Fibroblast of upper back skin (primary cell): ENCODE data around the gene GTF2F2.

ENCODE experiments used
- DNase-seq: peaks from one replicate; pipeline ENCODE4 v3.0.0-alpha.2; 2013

Gene GTF2F2

DNA sequence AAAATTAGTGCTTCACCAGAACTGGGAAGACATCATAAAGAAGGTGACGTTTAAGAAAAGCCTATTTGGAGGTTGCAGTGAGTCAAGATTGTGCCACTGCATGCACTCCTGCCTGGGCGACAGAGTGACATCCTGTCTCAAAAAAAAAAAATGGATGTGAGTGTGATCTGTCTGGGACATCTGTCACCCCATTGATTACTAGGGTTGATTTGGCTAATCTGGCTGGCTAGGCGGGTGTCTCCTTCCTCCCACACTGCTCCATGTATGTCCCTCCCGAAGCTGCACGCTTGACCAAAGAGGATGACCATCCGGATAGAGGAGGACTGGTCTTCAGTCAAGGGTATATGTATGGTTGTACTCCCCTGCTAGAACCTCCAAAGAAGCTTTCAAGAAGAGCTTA lies 2.6 kb downstream of the GTF2F2 start:
- no peak for DNase-seq

DNA sequence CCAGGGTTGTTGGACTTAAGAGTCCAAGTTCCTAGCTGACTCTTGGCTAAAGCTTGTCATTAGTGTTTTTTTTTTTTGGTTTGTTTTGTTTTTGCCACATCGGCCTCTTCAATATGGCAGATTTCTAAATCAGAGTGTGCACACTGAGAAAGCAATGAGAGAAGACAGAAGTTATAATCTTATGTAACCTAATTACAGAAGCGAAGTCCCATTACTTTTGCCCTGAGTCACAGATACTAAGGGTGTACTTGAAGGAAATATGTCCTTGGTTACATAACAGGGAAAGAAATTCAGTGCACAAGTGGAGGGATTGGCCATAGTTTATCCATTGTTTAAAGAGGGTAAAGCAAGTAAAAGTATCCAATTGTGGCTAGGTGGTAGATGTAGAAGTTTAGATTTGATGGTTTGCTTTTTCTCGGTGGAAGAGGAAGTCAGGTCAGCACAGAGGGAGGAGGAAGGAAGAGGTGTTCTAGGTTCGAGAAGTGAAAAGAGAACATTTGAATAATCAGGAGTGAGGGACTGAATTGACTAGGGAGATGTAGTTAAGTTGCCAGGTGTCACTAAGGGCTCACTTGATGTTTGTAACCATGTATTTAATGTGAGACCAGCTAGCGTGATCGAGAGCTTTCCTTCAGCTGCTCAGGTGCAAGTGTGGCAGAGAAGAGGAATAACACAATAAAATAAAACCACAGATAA lies 12.2 kb downstream of the GTF2F2 start:
- no peak for DNase-seq

DNA sequence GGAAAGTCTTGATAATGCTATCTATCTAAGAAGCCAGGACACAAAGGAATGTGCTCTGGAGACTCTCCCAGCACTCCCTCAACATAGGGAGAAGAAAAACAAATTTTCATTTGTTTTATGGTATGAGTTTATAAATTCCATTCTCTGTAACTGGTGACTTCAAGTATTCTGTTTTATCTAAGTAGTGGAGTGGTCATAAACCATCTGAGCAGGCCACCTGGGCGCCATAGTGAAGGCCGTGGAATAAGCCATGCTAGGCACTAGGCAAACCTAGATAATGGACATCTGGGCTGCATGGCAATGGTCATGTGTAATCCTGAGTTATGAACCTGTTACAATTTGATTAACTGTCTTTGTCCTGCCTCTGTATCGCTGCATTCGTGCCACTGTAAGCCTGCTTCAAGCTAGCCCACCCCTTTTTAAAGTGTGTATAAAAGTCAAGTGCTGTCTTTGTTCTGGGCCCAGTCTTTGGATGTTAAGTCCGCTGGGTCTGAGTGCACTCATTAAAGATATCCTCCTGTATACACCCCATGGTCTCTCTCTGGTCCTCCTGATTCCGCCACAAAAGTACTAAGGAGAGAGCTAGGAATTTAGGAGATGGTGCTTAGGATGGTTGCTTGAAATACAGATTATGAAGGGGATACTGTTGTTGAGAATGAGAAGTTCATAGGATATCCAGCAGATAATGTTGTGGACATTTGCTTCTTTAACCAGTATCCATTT lies 13.2 kb downstream of the GTF2F2 start:
- no peak for DNase-seq

DNA sequence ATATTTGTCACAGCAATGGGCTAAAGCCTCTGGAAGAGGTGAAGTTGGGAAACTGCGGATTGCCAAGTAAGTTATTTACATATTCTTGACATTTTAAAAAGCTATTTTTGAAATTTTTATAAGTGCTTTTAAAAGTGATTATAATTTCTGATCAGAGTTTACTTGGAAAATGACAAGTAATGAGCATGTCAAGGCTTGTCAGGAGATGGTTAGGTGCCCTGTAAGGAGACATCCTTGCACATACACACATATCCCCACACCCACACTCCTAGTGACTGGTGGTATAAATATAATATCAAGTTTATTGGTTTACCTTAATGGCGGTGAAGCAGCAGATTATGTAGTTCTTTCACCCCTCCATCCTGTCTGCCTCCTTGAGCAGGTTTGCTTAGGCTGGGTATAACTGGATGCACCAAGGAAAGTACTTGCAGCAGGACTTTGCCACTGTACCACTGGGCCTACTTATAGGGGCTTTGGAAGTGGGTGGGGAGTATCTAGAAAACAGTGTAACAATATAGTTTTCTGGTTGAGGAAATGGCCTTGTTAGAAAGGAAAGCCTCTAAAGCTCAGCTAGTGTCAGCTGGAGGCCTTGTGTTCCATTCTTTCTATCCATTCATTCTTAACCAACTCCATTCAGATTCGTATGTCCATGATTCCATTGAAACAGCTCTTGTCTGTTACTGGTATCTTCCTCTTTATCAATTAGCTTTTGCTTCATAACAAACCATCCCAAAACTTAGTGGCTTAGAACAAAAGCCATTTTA lies 16.6 kb downstream of the GTF2F2 start:
- DNase-seq = no peak

DNA sequence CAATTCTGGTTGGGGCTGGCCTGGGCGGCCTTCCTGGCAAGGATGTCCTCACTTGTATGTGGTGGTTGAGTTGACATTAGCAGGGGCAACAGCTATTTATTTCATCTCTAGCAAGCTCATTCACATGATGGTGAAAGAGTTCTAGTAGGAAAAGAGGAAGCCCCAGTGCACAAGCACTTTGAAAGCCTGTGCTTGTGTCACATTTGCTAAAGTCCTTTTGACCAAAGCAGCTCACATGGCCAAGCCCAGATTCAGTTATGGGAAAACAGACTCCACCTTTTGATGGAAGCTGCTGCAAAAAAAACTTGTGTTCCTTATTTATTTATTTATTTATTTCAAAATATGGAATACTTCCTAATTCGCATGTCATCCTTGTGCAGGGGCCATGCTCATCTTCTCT lies 17.2 kb downstream of the GTF2F2 start:
- DNase-seq = no peak

DNA sequence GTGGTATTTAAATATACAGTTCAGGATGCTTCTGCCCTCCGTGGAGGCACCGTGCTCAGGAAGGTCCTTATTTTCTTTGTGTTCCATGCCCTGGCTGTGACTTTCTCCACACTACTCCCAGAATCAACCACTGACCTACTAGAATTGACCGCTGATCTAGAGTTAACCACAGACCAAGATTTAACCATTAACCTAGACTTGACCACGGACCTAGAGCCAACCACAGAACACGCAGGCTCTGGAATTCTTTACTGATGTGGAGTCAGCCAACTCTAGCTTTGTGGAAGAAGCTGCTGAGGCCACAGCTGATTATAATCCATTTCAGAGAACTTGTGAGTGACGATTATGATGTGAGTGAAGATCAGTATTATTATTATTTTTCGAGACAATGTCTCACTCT lies 18.0 kb downstream of the GTF2F2 start:
- no peak for DNase-seq

DNA sequence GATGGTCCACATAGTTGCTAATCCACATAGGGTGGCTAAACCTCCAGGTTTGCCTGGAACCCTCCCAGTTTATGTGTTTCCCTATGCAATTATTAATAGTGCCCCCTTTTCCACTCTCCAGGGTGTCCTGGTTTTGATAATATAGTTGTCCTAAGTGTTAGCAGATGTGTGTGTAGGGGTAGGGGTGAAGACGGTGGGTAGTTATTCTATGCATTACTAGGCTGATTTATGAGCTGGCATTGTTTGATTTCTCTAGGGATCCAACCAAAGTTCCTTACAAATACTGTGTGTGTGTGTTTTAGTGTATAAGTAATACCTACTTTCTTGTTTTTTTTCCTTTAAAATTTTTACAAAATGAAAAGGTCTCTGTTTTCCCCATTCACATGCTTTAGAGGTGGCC lies 21.1 kb downstream of the GTF2F2 start:
- DNase-seq = peak; percentile 20

DNA sequence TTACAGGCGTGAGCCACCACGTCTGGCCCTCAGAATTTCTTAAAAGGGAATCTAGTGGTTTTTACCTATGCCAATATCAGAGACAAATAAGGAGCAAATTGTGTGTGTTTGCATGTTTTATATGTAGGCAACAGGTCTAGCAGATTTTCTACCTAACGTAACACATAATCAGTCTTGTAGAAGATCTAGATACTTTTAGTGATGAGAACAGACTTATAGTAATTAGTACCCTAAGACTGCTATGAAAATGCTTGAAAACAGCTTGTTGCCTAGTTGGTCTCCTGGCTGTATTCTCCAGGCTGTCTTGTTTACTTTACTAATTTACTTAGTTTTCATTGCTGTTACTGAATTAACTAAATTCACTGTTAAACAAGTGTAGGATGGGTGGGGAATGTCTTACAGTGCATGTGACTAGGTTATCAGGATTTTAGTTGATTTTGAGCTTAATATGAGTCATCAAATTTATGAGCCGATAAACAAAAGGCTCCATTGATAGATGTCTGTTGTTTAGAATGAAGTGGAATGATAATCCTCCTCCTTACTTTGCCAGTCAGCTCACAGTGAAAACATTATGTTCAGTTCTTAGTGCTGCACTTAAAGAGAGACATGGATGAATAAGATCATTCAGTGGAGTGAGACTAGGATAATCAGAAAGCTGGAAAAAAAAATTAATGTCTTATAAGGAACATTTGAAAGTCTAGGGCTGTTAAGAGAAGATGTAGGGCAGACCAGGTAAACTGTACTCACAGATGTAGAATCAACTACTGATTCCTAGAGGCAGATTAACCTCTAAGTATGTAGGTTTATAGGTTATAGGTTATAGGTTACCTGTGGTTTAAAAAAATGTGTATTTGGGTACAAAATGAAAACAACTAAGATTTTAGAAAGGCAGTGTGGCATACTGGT lies 22.4 kb downstream of the GTF2F2 start:
- DNase-seq = no peak

DNA sequence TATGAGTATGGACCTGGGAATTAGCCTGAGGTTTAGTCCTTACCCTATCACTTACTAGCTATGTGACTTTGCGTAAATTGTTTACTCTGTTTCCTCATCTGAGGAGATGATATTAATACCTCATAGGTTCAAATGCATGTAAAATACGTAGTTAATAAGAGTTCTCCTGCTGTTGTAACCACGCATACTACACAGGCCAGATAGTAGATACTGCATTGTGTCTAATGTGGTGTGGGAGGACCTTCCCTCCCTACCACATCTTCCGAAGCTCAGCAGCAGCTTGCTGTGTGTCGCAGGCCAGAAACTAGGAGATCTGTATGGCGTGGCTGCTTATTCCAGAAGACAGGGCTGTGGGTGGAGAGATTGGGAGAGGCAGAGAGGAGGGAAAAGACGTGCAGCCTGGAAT lies 23.0 kb downstream of the GTF2F2 start:
- DNase-seq = no peak

DNA sequence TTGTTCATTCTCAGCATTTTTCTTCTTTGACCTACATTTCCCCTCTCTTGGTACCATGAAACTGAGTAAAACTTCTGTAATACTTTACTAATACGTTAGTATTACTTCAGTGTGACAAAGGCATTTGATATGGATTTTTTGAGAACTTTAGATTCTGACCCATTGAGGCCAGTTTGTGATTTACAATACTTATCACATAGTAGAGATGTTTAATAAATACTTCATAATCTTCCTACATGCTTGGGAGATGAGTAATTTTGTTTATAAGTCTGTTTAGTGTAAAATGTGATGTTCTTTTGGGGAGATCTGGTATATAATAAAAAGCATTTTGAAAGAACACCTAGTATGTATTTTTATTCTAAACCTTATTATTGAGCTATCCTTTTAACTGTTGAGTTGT lies 29.7 kb downstream of the GTF2F2 start:
- no peak for DNase-seq

DNA sequence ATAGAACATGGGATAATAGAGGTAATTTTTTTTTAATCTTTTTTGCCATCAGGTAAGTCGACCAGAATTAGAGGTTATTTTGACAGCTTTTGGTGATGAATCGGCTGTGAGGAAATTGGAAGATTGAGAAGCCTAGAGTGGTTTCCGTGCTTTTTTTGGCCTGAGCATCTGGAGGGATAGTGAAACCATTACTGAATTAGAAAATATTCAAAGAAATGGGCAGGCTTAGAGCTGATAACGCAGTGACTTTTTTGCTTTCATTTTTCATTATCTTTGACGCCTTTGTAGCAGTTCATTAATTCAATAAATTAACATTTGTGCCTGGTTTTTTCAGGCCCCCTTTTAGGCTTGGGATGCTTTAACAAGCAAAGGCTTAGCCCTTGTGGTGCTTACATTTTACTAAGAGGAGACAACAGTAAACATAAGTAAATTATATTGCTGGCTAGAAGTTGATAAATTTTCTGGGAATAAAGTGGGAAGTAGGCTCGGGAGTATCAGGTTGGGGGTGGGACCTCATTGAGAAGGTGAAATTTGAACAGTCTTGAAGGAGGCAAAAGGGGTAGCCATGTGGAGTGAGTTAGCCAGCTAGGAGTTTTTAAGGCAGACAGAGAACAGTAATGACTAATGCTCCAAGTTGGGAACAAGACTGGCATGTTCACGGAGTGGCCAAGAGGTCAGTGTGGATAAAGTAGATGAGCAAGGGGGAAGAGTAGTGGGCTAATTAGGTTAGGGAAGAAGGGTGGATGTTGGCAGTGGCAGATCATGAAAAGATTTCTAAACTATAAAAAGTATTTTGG lies 36.5 kb downstream of the GTF2F2 start:
- DNase-seq = no peak

DNA sequence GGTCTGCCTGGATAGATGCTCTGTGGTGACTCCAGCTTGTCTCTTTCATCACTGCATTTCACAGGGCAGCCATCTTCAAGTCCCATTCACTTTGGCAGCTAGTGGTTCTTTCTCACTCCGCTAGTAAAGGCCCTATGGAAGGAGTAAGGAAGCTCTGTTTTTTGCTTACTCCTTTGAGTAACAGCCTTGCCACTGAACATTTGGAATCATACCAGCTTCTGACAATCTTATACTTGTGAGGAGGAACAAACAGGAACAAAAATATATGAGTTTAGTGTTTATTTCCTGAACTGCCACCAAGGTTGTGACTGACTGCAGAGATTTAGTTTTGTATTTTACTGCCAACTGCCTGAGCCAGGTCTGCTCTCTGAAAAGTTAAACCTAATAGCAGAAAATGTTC lies 41.9 kb downstream of the GTF2F2 start:
- peak; percentile 13 for DNase-seq

DNA sequence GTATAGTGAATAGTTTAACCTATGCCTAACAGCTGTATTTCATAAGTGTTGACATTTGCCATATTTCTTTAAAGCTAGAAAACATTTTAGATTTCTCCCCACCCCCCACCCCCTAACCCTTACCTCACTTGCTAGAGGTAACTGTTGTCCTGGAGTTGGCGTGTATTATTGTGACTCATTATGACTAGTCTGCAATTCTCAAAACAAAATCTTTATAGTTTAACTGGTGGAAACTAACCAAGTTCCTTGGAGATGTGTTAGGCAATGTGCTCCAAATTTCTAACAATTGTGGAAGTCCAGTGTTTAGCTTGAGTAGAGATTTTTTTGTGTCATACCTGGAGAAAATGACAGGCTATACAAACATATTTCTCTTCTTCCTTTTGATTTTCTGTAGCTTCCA lies 42.5 kb downstream of the GTF2F2 start:
- DNase-seq = peak; percentile 89

DNA sequence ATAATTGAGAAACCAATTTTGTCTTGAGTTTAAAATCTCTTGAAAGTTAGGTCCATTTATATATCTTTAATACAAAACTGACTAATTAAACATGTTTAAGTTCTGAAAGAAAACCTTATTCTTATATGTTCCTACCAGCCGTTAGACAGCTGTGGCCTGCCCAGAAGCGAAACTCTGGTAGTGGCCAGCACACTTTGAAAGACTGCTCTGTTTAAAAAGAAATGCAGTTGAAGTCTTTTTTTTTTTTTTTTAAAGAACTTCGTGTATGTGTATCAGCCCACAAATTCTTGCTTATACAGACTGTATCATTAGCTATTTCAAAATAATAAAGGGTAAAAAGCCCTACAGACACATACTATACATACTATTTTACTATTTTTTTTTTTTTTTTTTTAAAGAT lies 46.5 kb downstream of the GTF2F2 start:
- no peak for DNase-seq

DNA sequence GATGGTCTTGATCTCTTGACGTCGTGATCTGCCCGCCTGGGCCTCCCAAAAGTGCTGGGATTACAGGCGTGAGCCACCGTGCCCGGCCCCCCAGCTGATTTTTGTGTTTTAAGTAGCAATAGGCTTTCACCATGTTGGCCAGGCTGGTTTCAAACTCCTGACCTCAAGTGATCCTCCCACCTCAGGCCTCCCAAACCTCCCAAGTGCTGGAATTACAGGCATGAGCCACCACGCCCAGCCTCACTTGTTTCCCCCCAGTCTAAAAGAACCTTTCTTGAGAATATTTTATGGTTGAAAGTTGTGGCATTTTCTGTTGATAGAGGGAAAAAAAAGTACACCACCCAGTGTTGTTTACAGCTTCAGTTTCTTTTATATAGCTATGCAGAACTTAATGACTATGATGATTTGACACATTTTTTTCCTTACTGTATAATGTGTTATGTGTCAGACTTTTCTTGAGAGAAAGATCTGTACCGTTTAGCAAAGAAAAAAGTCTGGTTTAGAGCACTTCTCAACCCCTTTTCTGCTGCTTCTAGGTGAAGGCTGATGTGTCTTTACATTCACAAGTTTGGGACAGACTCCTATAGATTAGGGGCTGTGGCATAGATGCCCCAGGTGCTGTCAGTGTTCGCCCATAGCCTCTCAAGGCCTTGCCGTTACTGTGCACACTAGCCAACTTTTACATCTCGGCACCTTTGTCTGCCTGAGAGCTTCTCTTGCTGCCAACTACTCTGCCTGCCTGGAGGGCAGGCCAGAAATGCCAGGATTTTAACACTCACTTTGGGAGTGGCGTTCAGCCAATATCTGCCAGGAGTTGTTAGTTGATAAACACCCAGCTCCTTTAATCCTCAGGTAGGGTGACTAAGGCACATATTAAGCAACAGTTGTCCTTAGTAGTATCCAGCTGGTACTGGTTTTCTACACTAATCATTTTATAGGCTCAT lies 47.6 kb downstream of the GTF2F2 start:
- DNase-seq = peak; percentile 8

DNA sequence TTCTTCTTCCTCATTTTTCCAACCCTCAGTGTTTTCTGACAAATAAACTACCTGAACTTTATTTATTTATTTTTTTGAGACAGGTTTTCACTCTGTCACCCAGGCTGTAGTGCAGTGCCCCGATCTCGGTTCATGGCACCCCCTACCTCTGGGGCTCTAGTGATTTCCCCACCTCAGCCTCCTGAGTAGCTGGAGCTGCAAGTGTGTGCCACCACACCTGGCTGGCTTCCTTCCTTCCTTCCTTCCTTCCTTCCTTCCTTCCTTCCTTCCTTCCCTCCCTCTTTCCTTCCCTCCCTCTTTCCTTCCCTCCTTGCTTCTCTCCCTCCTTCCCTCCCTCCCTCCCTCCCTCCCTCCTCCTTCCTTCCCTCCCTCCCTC lies 48.2 kb downstream of the GTF2F2 start:
- no peak for DNase-seq

DNA sequence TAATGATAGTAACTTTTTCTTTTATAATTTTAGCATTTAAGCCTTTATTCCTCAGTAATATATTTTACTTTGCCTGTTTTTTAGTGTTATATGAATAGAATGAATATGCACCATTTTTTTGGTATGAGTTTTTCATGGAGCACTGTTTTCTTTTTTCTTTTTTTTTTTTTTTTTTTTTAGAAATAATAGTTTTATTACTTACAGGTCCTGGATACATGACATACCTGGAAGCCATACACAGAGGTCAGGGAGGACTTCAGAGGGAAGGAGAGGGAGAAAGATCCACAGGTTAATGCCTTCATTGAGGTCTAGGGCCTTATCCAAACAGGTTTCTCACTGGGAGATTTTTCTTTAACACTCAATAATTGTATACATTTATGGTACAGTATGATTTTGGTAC lies 54.2 kb downstream of the GTF2F2 start:
- no peak for DNase-seq

DNA sequence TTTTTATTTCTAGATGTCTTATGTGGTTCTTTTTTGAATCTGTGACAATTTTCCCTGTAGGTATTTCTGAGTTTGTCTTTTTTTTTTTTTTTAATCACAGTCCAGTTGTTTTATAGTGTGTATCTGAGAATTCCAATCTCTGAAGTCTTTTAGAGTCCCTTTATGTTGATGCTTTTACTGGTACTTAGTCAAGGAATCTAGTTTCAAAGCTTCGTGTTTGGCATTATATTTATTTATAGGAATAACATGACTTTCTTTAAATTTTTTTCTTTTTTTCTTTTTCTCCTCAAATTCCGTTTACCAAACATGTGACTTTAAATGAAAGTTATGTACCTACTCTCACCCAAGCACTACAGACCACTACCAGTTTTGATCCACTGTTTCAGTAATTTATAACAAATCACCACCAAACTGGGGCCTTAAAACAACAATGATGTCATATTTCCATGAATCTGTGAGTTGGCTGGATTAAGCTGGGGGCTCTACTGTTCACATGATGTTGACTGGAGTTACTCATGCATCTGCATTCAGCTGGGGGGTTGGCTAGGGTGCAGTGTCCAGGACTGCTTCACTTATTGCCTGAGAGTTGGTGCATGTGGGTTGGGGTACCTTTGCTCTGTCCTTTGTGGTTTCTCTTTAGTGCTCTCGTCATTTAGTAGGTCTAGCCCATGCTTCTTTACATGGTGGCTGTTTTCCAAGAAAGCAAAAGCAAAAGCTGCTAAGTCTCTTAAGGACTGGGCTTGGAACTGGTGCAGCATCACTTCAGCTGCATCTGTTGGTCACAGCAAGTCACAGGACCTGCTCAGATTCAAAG lies 58.2 kb downstream of the GTF2F2 start:
- peak; percentile 84 for DNase-seq

DNA sequence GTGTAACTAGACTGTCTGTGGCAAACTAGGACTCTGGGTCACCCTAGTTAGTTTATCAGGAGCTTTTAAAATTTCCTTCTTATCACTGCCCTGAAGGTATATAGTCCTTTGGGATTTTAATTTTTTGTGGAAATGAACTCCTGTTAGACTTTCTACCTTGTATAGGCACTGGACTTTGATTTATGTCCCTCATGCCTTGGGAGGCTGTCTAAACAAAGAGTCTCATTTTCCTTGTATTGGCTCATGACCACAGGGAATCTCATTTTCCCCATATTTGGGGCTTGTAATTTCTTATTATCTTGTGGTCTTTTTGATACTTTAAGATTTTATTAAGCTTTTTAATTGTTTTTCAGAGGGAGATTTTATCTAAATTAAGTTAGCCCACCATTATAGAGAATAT lies 59.1 kb downstream of the GTF2F2 start:
- peak; percentile 75 for DNase-seq

DNA sequence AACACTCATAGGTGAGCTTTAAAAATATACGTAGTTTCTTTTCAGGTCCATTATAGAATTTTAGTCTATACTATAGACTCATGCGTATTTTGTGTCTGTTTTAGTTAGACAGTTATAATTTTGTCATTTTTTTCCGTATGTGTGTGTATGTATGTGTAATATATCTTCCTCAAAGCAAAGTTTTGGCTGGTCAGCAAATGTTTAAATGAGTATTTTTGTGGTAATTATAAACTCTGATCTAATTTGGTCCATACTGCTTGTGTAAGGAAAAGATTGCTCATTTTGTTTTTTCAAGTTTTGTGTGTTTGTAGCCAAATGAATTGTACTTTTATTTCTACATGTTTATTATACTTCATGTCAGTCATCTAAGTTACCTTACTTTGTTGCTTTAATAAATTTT lies 60.0 kb downstream of the GTF2F2 start:
- DNase-seq = no peak
